ENCODE results near the gene ABCF3.

DNA sequence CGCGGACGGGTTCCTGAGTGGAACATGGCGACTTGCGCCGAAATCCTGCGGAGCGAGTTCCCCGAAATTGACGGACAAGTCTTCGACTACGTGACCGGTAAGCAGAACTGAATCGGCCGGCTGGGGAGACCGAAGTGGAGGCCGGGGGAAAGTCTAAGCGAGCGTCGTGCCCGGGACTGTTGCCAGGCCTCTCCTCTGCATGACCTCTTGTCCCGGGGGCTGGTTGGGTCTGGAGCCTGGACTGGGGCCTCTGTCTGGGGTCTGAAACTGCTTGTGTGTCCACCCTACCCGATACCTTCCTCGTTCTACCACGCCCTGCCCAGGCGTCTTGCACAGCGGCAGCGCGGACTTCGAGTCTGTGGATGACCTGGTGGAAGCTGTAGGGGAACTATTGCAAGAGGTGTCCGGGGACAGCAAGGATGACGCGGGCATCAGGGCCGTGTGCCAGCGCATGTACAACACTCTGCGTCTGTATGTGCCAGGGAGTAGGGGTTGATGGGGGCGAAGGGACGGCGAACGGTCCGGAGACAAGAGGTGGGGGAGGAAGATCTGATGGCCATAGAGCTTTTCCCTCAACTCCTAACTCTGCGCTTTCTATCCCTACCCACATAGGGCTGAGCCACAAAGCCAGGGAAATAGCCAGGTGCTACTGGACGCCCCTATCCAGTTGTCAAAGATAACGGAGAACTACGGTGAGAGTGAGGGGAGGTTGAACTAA lies at the start of gene ABCF3:
- TF ChIP-seq, protein P1, sequence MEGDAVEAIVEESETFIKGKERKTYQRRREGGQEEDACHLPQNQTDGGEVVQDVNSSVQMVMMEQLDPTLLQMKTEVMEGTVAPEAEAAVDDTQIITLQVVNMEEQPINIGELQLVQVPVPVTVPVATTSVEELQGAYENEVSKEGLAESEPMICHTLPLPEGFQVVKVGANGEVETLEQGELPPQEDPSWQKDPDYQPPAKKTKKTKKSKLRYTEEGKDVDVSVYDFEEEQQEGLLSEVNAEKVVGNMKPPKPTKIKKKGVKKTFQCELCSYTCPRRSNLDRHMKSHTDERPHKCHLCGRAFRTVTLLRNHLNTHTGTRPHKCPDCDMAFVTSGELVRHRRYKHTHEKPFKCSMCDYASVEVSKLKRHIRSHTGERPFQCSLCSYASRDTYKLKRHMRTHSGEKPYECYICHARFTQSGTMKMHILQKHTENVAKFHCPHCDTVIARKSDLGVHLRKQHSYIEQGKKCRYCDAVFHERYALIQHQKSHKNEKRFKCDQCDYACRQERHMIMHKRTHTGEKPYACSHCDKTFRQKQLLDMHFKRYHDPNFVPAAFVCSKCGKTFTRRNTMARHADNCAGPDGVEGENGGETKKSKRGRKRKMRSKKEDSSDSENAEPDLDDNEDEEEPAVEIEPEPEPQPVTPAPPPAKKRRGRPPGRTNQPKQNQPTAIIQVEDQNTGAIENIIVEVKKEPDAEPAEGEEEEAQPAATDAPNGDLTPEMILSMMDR (optimal IDR thresholded peaks at IDR 0.05 in 1 of 3, IDR thresholded peaks at IDR 0.05 in 1 of 3, conservative IDR thresholded peaks at IDR 0.05 in 1 of 3; ENCODE audit: extremely low read depth in 1 of 3, insufficient read depth in 2 of 3, low read length in 3 of 3), result no peak
- no peak for TF ChIP-seq EZH2 (IDR thresholded peaks at IDR 0.05; ENCODE audit: low read length)
